Endothelial cell of umbilical vein (primary cell): ENCODE measurements around the gene TOMM7. TPM values are rescaled to one million over a fixed set of nuclear protein-coding genes. Genes with fewer than 3 reads are reported as not detected.

ENCODE experiments used
- BruUV-seq: library from RNA; stranded (reverse); fragments of 400-500 nt; replicated peaks from 2 replicates; lab custom pipeline; 2021; lab: Mats Ljungman, UMichigan
- CTCF ChIA-PET: fragments of 300-600, 350-600 bp; sonication (Branson Sonifier 250); formaldehyde crosslinking; loops from one replicate; lab custom pipeline; 2021; ENCODE audit warnings: antibody characterized with exemption, inconsistent platforms; lab: Charles Lee
- POLR2A ChIA-PET: fragments of 300-600, 350-600 bp; sonication (Branson Sonifier 250); formaldehyde crosslinking; loops from one replicate; lab custom pipeline; 2021; ENCODE audit warnings: antibody characterized with exemption, inconsistent platforms; lab: Charles Lee
- DNase-seq: peaks from one replicate; pipeline ENCODE4 v3.0.0-alpha.2; 2011; ENCODE audit warnings: low read depth, low spot score
- FAIRE-seq: peaks from 2 replicates; lab custom pipeline; 2011; peaks lifted over from hg19 to GRCh38; lab: Jason Lieb, UNC
- H2AFZ ChIP-seq: 2 replicates; pipeline ENCODE4 v1.6.0; 2012; ENCODE audit warnings: low read depth, low read length, control low read depth, inconsistent platforms
- H3K27ac ChIP-seq: 2 replicates; pipeline ENCODE4 v1.5.1; 2011; ENCODE audit warnings: low read depth, mild to moderate bottlenecking, control low read depth, low read length, moderate library complexity; ENCODE audit not compliant: insufficient read depth
- H3K27me3 ChIP-seq, 2 experiments: 2 replicates each; pipeline versions ENCODE4 v1.6.0 to v1.6.1; 2011; ENCODE audit warnings: low read length in 2 of 2, mixed read lengths in 1 of 2; ENCODE audit not compliant: control insufficient read depth in 2 of 2, insufficient read depth in 2 of 2
- H3K36me3 ChIP-seq, 2 experiments: 2 replicates in 1 of 2; 3 replicates in 1 of 2; pipeline ENCODE4 v1.5.1; 2011; ENCODE audit warnings: low read length in 2 of 2, mild to moderate bottlenecking in 1 of 2, moderate library complexity in 1 of 2; ENCODE audit not compliant: control insufficient read depth in 2 of 2, insufficient read depth in 2 of 2; ENCODE audit errors: extremely low read depth in 1 of 2
- H3K4me1 ChIP-seq: 3 replicates; pipeline ENCODE4 v1.5.1; 2011; ENCODE audit warnings: mild to moderate bottlenecking, low read length; ENCODE audit not compliant: control insufficient read depth, insufficient read depth; ENCODE audit errors: extremely low read depth
- H3K4me2 ChIP-seq: 2 replicates; pipeline ENCODE4 v1.6.1; 2011; ENCODE audit warnings: low read length, control low read depth, mixed read lengths; ENCODE audit not compliant: insufficient read depth
- H3K4me3 ChIP-seq, 3 experiments: fragments of 200-600 bp in 1 of 3; sonication (generic), shearing (Covaris generic) in 1 of 3; replicated peaks in 1 of 3; 2 replicates each; pipeline ENCODE4 v1.5.1; 2011 to 2016; ENCODE audit warnings: control low read depth in 3 of 3, low read length in 3 of 3, mild to moderate bottlenecking in 2 of 3, inconsistent platforms in 1 of 3, low read depth in 1 of 3, moderate library complexity in 1 of 3; ENCODE audit not compliant: insufficient read depth in 1 of 3
- H3K79me2 ChIP-seq: 2 replicates; pipeline ENCODE4 v1.6.0; 2012; ENCODE audit warnings: low read length, inconsistent platforms; ENCODE audit not compliant: control insufficient read depth, insufficient read depth
- H3K9ac ChIP-seq: replicated peaks from 2 replicates; pipeline ENCODE3; 2011; ENCODE audit warnings: low read length, control low read depth; ENCODE audit not compliant: insufficient read depth; ENCODE audit errors: extremely low read depth
- H3K9me1 ChIP-seq: replicated peaks from 3 replicates; pipeline ENCODE4 v1.6.0; 2011; ENCODE audit warnings: mild to moderate bottlenecking, low read length; ENCODE audit not compliant: control insufficient read depth, insufficient read depth; ENCODE audit errors: extremely low read depth
- H3K9me3 ChIP-seq: replicated peaks from 2 replicates; pipeline ENCODE4 v1.5.1; 2012; ENCODE audit warnings: low read length, inconsistent platforms; ENCODE audit not compliant: control insufficient read depth, insufficient read depth
- H4K20me1 ChIP-seq: replicated peaks from 2 replicates; pipeline ENCODE3; 2011; ENCODE audit warnings: mild to moderate bottlenecking, low read length; ENCODE audit not compliant: control insufficient read depth, insufficient read depth; ENCODE audit errors: extremely low read depth
- CTCF ChIP-seq, 2 donors: IDR thresholded peaks; 1 replicate in 1 of 2; 2 replicates in 1 of 2; pipeline ENCODE4 v1.5.1; 2011; ENCODE audit warnings: low read length in 2 of 2, mild to moderate bottlenecking in 2 of 2, moderate library complexity in 2 of 2, control low read depth in 1 of 2, inconsistent platforms in 1 of 2, low read depth in 1 of 2; ENCODE audit not compliant: insufficient read depth in 1 of 2; ENCODE audit errors: extremely low read depth in 1 of 2
- EZH2 ChIP-seq: IDR thresholded peaks from 2 replicates; pipeline ENCODE4 v1.6.1; 2012; ENCODE audit warnings: borderline replicate concordance, low read depth, mild to moderate bottlenecking, moderate library complexity, low read length, inconsistent platforms; ENCODE audit not compliant: severe bottlenecking
- FOS ChIP-seq: IDR thresholded peaks from 2 replicates; pipeline ENCODE4 v1.6.1; 2011; ENCODE audit warnings: mild to moderate bottlenecking, low read length, moderate library complexity, borderline replicate concordance; ENCODE audit not compliant: insufficient read depth
- GATA2 ChIP-seq: IDR thresholded peaks from 2 replicates; pipeline ENCODE4 v1.7.0; 2011; ENCODE audit warnings: low read depth, mild to moderate bottlenecking, moderate library complexity, mixed read lengths, low read length; ENCODE audit not compliant: insufficient read length, insufficient read depth
- JUN ChIP-seq: IDR thresholded peaks from 2 replicates; pipeline ENCODE4 v1.6.1; 2011; ENCODE audit warnings: borderline replicate concordance, low read depth; ENCODE audit not compliant: insufficient read length, insufficient read depth
- MAX ChIP-seq: IDR thresholded peaks from 2 replicates; pipeline ENCODE4 v1.6.1; 2011; ENCODE audit not compliant: insufficient read depth, insufficient read length
- MYC ChIP-seq: IDR thresholded peaks from one replicate; pipeline ENCODE4 v1.6.1; 2011; ENCODE audit warnings: mild to moderate bottlenecking, low read depth, low read length
- POLR2A ChIP-seq: IDR thresholded peaks from 2 replicates; pipeline ENCODE4 v1.6.1; 2012; ENCODE audit warnings: low read depth, mild to moderate bottlenecking, control low read depth, low read length
- POLR2AphosphoS5 ChIP-seq: IDR thresholded peaks from 2 replicates; pipeline ENCODE4 v1.6.1; 2012; ENCODE audit warnings: low read depth, mild to moderate bottlenecking, control low read depth, low read length, moderate library complexity; ENCODE audit not compliant: insufficient read depth
- dilution Hi-C: fragments of 300-500 bp; cut with MboI; formaldehyde crosslinking; loops from one replicate; pipeline ENCODE4 v1.15.0; 2019; ENCODE audit warnings: low sequenced_read_pairs; ENCODE audit not compliant: extremely low pct_ligation_motif_present
- intact Hi-C: fragments of 100-400 bp; cut with micrococcal nuclease; formaldehyde crosslinking; loops from one replicate; pipeline ENCODE4 v1.10.0; 2022
- polyA plus RNA-seq, 4 experiments: library from polyadenylated mRNA; depleted of rRNA in 3 of 4; stranded (reverse) in 3 of 4; unstranded in 1 of 4; fragments of >200 nt; gene quantifications; 2 replicates each; pipeline versions ENCODE4 v1.2.1 to v1.2.3, GENCODE V29; 2011 to 2012; ENCODE audit warnings: missing spikeins in 1 of 4
- total RNA-seq: library from RNA; stranded (reverse); gene quantifications from 2 replicates; pipeline ENCODE4 v1.2.3, GENCODE V29; 2021

Gene TOMM7
- total and polyA plus RNA-seq, 2 donors (not counting 3 experiments of a cell fraction or from before 2014, with no cell fraction given), result 185 to 528 TPM

- POLR2A ChIA-PET, result no interaction called here
- no peaks in the 10 kb centered on the region for H3K36me3 ChIP-seq
- FAIRE-seq, result no peak
Measured at GRCh38 chr7:22799633-22800032, 23.0 kb downstream of the TOMM7 start.

GRCh38 chr7:22793593-22794462, 28.8 kb downstream of the TOMM7 start:
- Histone ChIP-seq H3K79me2 (no peaks in the 10 kb centered on the region), H3K4me3 (no peak overlapping the region), H3K4me2 (no peak overlapping the region), H3K9me1 (no peaks in the 10 kb centered on the region), H3K27me3 (no peaks in the 10 kb centered on the region), H3K9ac (no peak overlapping the region), H3K36me3 (no peaks in the 10 kb centered on the region), H2AFZ (no peak overlapping the region), H3K4me1 (no peaks in the 10 kb centered on the region), H4K20me1 (no peaks in the 10 kb centered on the region), H3K9me3 (no peaks in the 10 kb centered on the region), H3K27ac (no peak overlapping the region)
- no peak for FAIRE-seq
- POLR2A ChIA-PET, result no interaction called here
- no peak for DNase-seq
- TF ChIP-seq EZH2 (no peak), POLR2A (no peak), CTCF (IDR thresholded peaks at IDR 0.05; ENCODE audit: extremely low read depth in 1 of 2, insufficient read depth in 1 of 2, low read depth in 1 of 2, low read length in 2 of 2) (no peak), MAX (no peak), MYC (no peak), GATA2 (no peak), FOS (no peak), POLR2AphosphoS5 (no peak), JUN (no peak)
- intact Hi-C loops (no loop called here), dilution Hi-C loops (no loop called here)
- CTCF ChIA-PET, result interaction anchor here (0.6 to 5.0 kb wide), 4 partner anchors 12 to 351 kb away, joined by 3 to 32 read pairs (median 3); no protein-coding TSS in a partner anchor
- no TSS peak for BruUV-seq

More at GRCh38 chr7:22799633-22800032, 23.0 kb downstream of the TOMM7 start:
- TF ChIP-seq FOS, result no peak
- Histone ChIP-seq H4K20me1 (no peaks in the 10 kb centered on the region), H3K27ac (no peak overlapping the region), H3K27me3 (no peaks in the 10 kb centered on the region), H3K9me3 (no peaks in the 10 kb centered on the region), H3K79me2 (no peaks in the 10 kb centered on the region), H3K4me2 (no peak overlapping the region), H3K9ac (no peak overlapping the region), H3K4me3 (no peak overlapping the region), H3K9me1 (no peaks in the 10 kb centered on the region), H3K4me1 (no peaks in the 10 kb centered on the region), H2AFZ (no peak overlapping the region)
- BruUV-seq, result no TSS peak
- dilution Hi-C loops, result no loop called here
- DNase-seq, result no peak
- CTCF ChIA-PET, result interaction anchor here (0.6 to 0.7 kb wide), 2 partner anchors 186 to 1205 kb away, joined by 3 to 4 read pairs; no protein-coding TSS in a partner anchor
- intact Hi-C loops, result no loop called here
